NOMO-1 treated with dmso at 0.1 percent for 144 hours (cell line): ENCODE data around the gene MCM9.
"Not testable (repeated sequence)": the region's sequence is repeated elsewhere in the genome, so short reads cannot be mapped to it uniquely, and the experiment has no call there.

Experiments
- DNase-seq: peaks from one replicate; lab custom pipeline; 2025; ENCODE audit not compliant: unreplicated experiment; lab: John Stamatoyannopoulos, UW

Gene MCM9

DNA sequence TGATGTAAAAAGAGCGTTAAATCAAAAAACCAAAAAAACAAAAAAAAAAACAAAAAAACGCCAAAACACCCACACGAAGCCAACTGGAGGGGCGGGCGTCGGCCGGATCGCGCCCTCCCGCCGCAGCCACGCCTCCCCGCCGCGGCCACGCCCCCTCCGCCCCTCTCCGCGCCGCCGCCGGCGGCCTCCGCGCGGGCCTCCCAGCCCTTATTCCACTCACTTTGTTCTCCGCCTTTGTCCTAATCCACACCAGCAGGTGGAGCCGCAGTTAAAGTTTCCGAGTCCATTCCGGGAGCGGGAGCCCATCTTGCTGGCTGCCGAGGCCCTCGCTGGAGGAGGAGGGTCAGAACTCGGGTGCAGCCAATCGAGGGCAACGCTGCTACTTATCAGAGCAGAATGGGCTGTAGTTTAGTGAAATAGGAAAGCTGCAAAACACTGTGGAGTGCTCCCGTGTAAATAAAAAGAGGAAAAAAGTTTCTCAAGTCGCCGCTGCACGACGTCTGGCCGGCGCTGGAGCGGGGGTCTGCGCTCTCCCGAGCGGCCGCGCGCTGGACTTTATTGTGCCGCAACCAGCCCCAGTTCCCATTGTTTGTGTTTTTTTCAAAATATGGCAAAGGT lies 41.0 kb downstream of the MCM9 start, which contains the start of gene ASF1A:
Gene ASF1A (plus strand): TSS at position 346 of the 618 bp plus-strand sequence. CDS start 262 bp downstream, at position 608.
- DNase-seq: peak; percentile 96

DNA sequence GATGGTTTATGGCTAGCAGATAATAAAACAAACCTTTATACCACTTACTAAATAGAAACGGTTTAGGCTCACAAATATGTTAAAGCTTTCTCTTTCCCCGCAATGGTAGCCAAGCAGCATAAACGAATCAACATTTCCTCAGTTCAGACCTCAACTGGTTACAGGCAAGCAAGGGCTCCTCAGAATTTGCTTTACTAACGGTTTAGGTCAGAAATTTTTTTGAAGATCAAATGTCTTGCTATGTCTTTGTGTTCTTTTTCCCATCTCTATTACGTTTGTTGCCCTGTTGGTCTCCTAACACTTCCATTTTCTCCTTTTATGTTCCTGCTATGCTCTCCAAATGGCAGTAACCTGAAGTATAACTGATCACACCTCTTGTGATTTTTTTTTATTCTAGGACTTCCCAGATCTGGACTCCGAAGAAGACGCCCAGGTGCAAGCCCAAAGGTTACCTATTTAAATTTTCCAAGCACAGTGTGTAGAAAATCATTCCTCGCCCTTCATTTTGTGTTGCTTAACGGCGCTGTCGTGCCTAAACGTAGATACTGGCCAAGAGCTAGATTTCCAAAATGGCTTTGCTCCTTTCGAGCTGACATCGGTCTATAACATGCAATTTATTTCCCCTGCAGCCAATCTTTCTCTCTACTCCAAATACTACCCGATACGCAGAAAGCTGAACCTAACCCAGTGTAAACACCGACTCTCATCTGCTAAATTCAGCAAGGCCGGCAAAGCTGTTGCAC lies 41.7 kb downstream of the MCM9 start:
- DNase-seq: no peak

DNA sequence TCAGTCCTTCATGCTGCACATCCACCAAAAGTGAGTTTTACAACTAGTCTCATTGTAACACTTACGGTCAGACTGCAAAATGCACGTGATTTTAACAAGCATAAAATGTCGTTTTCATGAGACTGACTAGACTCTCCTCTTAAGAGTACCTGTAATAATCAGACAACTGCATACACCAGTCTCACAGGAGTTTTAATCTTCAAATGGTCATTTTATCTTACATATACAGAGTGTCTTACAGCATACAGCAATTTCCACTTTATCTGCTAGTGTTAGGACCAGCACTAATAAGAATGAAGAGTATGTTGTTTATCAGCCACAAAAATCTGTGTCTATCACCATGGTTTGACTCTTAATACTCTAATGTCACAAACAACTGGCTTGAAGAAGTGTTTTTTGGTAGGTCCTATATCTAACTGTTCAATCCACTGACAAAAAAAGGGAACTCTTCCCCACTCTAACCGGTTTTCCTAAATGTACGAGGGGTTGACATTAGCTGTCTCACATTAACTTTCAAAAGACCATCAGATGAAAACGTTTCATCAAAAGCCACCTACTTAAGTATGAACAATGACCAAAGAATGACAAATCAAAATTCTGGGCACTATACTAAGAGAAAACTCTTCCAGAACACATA lies 42.5 kb downstream of the MCM9 start:
- no peak for DNase-seq

GRCh38 chr6:118890997-118891790 lies 43.8 kb downstream of the MCM9 start:
- peak; percentile 42 for DNase-seq

- DNase-seq: no peak
These were observed 45.8 kb downstream of the MCM9 start for GRCh38 chr6:118889163-118889562.

DNA sequence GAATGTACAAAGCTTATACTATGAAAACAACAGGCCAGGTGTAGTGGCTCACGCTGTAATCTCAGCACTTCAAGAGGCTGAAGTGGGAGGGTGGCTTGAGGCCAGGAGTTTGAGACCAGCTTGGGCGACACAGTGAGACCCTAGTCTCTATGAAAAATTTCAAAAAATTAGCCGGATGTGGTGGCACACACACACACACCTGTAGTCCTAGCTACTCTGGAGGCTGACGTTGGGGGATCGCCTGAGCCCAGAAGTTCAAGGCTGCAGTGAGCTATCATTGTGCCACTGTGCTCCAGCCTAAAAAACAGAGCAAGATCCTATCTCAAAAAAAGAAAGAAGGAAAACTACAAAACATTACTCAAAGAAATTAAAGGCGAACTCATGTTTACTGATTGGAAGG lies 48.3 kb downstream of the MCM9 start:
- DNase-seq: no peak

- DNase-seq: no peak
These were observed 52.5 kb downstream of the MCM9 start for GRCh38 chr6:118882314-118882905.

- DNase-seq: no peak
These were observed 53.3 kb downstream of the MCM9 start for GRCh38 chr6:118881440-118882313.

DNA sequence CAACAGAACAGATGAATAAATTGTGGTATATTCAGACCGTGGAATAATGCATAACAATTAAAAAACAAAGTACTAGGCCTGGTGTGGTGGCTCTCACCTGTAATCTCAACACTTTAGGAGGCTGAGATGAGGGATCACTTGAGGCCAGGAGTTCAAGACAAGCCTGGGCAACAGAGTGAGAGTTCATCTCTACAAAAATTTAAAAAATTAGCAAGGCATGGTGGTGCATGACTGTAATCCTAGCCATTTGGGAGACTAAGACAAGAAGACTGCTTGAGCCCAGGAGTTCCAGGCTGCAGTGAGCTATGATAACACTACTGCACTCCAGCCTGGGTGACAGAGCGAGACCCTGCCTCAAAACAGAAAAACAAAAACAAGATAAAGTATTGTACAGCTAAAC lies 57.2 kb downstream of the MCM9 start:
- no peak for DNase-seq

GRCh38 chr6:118876814-118877213 lies 58.1 kb downstream of the MCM9 start:
- no peak for DNase-seq

GRCh38 chr6:118876198-118876597 lies 58.8 kb downstream of the MCM9 start:
- no peak for DNase-seq

DNA sequence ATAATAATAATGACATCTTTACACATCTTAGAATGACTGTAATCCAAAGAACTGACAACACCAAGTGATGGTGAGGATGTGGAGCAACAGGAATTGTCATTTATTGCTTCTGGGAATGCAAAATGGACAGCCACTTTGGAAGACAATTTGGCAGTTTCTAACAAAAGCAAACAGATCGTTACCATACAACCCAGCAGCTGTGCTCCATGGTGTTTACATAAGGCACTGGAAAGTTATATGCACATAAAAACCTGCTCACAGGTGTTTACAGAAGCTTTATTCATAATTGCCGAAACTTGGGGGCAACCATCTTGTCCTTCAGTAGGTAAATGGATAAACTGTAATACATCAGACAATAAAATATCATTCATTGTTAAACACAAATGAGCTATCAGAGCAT lies 59.3 kb downstream of the MCM9 start:
- DNase-seq: no peak

GRCh38 chr6:118873239-118873638 lies 61.7 kb downstream of the MCM9 start:
- DNase-seq: no peak

- DNase-seq: no peak
These were observed 62.2 kb downstream of the MCM9 start for GRCh38 chr6:118872726-118873125.

- no peak for DNase-seq
These were observed 62.6 kb downstream of the MCM9 start for GRCh38 chr6:118872318-118872717.

DNA sequence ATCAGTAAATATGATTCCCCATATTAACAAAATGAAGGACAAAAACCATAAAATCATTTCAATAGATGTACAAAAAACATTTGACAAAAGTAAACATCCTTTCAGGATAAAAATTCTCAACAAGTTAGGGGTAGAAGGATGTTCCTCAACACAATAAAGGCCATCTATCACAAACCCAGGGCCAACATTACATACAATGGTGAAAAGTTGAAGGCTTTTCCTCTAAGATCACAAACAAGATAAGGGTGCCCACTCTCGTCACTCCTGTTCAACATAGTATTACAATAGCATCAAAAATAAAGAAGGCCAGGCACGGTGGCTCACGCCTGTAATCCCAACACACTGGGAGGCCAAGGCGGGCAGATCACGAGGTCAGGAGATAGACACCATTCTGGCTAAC lies 63.6 kb downstream of the MCM9 start:
- DNase-seq: no peak

- no peak for DNase-seq
These were observed 64.9 kb downstream of the MCM9 start for GRCh38 chr6:118869894-118870589.

- no peak for DNase-seq
These were observed 65.6 kb downstream of the MCM9 start for GRCh38 chr6:118869350-118869749.

GRCh38 chr6:118868901-118869300 lies 66.1 kb downstream of the MCM9 start:
- not testable (repeated sequence) for DNase-seq
